Activated naive CD4-positive, alpha-beta T cell treated with Interleukin-2 at 50 U/mL for 16 hours (primary cell): Measurements from ENCODE around the gene NXF2.
"Not testable (repeated sequence)": the region's sequence is repeated elsewhere in the genome, so short reads cannot be mapped to it uniquely, and the experiment has no call there.

Experiments used
- DNase-seq: peaks from one replicate; pipeline ENCODE4 v3.0.0-alpha.2; 2020

The NXF2 gene, protein sequence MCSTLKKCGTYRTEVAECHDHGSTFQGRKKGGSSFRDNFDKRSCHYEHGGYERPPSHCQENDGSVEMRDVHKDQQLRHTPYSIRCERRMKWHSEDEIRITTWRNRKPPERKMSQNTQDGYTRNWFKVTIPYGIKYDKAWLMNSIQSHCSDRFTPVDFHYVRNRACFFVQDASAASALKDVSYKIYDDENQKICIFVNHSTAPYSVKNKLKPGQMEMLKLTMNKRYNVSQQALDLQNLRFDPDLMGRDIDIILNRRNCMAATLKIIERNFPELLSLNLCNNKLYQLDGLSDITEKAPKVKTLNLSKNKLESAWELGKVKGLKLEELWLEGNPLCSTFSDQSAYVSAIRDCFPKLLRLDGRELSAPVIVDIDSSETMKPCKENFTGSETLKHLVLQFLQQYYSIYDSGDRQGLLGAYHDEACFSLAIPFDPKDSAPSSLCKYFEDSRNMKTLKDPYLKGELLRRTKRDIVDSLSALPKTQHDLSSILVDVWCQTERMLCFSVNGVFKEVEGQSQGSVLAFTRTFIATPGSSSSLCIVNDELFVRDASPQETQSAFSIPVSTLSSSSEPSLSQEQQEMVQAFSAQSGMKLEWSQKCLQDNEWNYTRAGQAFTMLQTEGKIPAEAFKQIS

DNA sequence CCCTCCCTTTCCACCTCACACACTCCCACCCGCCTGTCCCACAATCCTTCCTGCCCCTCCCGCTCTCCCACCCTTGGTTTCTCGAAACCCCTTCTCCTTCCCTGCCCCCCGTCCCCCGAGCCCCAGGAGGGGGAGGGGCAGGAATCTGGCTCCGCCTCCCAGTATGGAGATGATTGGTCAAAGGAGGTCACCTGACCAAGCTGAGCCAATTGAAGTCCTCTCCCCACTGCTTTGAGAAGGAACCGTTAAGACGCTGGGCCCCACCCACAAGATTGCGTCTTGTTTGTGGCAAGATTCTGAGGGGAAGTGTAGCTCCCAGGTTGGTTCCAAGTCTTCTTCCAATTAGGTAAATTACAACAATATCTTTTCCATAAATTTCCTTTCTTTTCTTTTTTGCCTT, at the start of gene NXF2:
Gene NXF2 (plus strand): TSS at position 275 of the 400 bp plus-strand sequence. CDS start 59,912 bp downstream, outside the sequence.
- not testable (repeated sequence) for DNase-seq

- DNase-seq, result not testable (repeated sequence)
These were observed 39.0 kb upstream of the NXF2 start for GRCh38 chrX:102207940-102208339.

DNA sequence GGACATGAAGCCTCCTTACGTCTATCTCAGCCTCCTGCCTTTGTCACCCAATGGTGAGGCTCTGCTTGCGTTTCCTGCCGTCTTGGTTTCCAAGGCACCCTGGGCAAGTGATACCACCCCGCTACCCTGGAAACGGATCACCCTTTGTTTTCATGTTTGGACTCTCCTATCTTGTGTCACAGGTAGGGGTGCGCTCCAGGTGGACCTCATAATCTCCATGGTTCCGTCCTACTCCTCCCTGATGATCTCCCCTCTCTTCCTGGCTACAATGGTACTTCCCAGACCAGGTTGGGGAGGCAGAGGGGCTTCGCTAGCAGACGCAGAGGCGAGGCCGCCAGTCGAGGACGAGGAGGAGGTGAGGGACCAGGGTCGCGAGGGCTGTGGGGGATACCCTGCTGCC, 32.0 kb upstream of the NXF2 start, which contains the start of gene TCP11X1:
Gene TCP11X1 (plus strand): TSS at position 316 of the 400 bp plus-strand sequence.
- not testable (repeated sequence) for DNase-seq

DNA sequence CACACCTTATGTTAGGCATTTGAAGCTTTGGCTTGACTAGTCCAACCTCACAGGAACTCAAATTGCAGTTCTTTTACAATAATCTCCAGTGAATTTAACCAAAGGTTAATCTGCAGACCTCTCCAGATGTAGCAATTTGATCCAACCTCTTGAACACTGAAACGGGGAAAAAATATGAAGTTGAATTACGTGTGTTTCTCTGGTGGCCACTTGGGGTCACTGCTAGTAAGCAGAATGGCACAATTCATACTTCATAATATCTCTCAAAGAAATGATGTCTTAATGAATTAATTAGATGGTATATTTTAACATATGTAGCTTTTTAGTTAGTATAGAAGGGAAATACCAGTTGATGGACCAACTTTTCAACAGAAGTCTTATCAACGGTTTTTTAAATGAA, 30.5 kb upstream of the NXF2 start:
- not testable (repeated sequence) for DNase-seq

DNA sequence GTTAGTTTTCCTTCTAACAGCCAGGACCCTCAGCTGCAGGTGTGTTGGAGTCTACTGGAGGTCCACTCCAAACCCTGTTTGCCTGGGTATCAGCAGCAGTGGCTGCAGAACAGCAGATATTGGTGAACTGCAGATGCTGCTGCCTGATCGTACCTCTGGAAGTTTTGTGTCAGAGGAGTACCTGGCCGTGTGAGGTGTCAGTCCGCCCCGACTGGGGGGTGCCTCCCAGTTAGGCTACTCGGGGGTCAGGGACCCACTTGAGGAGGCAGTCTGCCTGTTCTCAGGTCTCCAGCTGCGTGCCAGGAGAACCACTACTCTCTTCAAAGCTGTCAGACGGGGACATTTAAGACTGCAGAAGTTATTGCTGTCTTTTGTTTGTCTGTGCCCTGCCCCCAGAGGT, 11.3 kb upstream of the NXF2 start:
- not testable (repeated sequence) for DNase-seq

DNA sequence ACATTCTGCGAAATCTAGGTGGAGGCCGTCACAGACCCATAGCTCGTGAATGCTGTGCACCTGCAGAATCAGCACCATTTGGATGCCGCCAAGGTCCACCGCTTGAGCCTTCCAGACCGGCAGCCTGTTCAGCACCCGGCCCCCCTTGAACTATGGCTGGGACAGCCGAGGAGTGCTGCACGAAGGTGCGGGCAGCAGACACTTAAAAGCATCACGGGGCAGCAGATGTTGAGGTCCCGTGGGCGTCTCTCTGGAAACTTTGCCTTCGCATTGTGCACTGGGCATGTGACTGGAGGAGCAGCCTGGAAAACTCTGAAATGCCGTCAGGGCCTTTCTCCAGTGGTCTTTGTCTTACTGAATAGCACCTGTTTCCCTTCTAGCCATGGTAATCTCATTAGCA, 6.7 kb upstream of the NXF2 start:
- DNase-seq, result not testable (repeated sequence)

- DNase-seq, result not testable (repeated sequence)
These were observed 25.3 kb downstream of the NXF2 start for GRCh38 chrX:102272231-102272630.

DNA sequence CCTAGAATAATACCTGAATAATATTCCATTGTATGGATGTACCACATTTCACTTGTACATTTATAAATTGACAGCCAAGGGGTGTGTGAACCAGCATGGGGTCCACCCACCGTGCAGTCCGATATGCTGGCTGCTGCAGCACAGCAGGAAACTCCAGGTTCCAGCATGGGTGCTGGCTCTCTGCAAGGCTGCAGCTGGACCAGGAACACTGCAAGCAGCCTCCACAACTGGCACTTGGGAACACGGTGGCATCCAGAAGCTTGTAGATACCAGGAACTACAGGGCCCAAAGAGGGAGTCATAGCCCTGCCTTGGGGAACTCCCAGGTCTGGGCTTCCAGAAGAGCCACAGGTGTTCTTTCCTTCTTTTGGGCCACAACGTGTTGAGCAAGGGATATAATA, 91.2 kb downstream of the NXF2 start:
- DNase-seq, result no peak

DNA sequence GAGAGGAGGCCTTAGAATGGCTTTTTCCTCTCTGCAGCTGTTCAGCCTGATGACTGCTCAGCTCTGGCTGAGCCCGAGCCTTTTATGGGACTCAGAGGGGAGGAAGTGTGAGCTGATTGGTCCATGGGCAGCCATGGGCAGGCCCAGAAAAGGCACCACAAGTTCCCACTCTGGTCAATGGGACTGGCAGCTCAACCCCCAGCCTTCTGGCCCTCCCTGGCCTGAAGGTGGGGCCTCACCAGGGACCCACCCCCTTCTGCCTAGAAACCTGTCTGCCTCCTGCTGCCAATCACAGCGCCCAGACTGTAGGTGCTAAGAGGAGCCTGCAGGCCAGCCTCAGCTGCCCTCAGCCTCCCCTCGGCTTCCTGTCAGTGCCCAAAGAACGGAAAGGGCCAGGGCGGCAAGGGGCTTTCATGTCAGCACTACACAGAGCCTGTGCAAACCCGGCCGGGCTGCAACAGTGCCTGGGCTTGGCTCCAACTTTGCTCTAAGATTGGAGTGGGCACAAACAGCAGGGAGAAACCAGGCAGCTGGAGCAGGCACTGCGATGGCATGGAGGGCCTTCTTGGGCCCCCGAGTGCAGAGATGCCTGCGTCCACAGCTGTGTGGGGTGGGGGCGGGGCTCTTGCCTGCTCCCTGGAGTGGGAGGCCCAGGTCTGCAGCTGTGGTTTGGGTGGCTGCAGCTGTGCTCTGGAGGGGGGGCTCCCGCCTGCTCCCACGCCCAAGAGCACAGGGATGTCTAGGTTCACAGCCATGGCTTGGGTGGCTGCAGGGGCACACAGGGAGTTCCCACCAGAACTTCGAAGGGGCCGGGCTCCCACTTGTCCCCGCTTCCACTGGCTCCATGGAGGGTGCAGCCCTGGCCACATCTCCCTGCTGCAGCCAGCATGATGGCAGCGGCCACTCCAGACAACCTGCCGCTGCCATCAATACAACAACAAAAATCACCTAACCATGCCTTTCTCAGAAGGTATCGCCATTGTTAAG, 92.6 kb downstream of the NXF2 start:
- DNase-seq, result peak; percentile 3

DNA sequence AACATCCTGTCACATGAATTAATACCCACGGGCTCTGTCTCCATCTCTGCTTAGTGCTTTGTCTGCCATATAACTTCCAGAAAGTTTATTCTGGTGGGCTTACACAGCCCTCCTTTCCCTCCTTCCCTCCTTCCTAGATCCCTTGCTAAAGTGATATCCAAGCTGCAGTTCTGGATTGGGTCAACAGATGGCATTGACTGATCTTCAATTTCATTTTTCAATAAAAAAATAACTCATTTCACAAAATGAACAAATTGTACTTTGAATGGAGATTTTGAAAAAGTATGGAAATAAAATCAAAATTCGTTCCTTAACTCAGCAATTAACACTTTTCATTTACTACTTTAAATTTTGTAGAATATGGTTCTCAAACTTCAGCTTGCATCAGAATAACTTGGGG, 94.9 kb downstream of the NXF2 start:
- DNase-seq, result no peak

- DNase-seq, result peak; percentile 64
These were observed 98.9 kb downstream of the NXF2 start for GRCh38 chrX:102345916-102346315.
